22Rv1 (cell line): ENCODE data around the gene COL9A3.

Source experiments
- CTCF ChIP-seq: fragments of 450-650 bp; IDR thresholded peaks from 2 replicates; pipeline ENCODE4 v1.5.1; 2017; ENCODE audit warnings: mild to moderate bottlenecking
- ZFX ChIP-seq: fragments of 450-650 bp; IDR thresholded peaks from 2 replicates; pipeline ENCODE4 v1.6.1; 2017; ENCODE audit warnings: antibody characterized with exemption, borderline replicate concordance

- TF ChIP-seq CTCF (no peak), ZFX (no peak)
Measured at GRCh38 chr20:62888910-62889309, 72.1 kb downstream of the COL9A3 start.
